WTC11 (cell line): ENCODE data around the gene NUP214. TPM values are rescaled to one million over a fixed set of nuclear protein-coding genes. Genes with fewer than 3 reads are reported as not detected.

ENCODE experiments used
- ATAC-seq: fragments of 200-7000 bp; cut with Tn5 transposase; 2 replicates; pipeline ENCODE4 v1.10.0; 2021; ENCODE audit warnings: mild to moderate bottlenecking, moderate library complexity
- CTCF ChIA-PET: fragments of 300-600 bp; sonication (Branson Sonifier 250); formaldehyde crosslinking; loops from one replicate; lab custom pipeline; 2021; ENCODE audit warnings: antibody characterized with exemption; lab: Charles Lee
- POLR2A ChIA-PET: fragments of 350-600 bp; sonication (Branson Sonifier 250); formaldehyde crosslinking; loops from one replicate; lab custom pipeline; 2021; ENCODE audit warnings: antibody characterized with exemption; lab: Charles Lee
- DNase-seq: peaks from one replicate; pipeline ENCODE4 v3.0.0; 2021; ENCODE audit warnings: low spot score
- H3K27ac Mint-ChIP-seq: 2 replicates; pipeline ENCODE4 v1.8.0; 2021; ENCODE audit warnings: mixed read lengths
- H3K27me3 Mint-ChIP-seq: 2 replicates; pipeline ENCODE4 v1.8.0; 2021; ENCODE audit warnings: low read depth, mild to moderate bottlenecking, moderate library complexity, mixed read lengths
- H3K36me3 Mint-ChIP-seq: 2 replicates; pipeline ENCODE4 v1.8.0; 2021; ENCODE audit warnings: mixed read lengths
- H3K4me1 Mint-ChIP-seq: 2 replicates; pipeline ENCODE4 v1.8.0; 2022; ENCODE audit warnings: mixed read lengths
- H3K4me3 Mint-ChIP-seq: 2 replicates; pipeline ENCODE4 v1.8.0; 2021; ENCODE audit warnings: mild to moderate bottlenecking, moderate library complexity, mixed read lengths
- H3K9me3 Mint-ChIP-seq: 2 replicates; pipeline ENCODE4 v1.8.0; 2021; ENCODE audit warnings: mixed read lengths
- ATF6 ChIP-seq: sonication (generic); formaldehyde crosslinking; IDR thresholded peaks from 2 replicates; pipeline ENCODE4 v1.8.1; 2023; ENCODE audit warnings: mild to moderate bottlenecking, missing genetic modification reagents
- CREB1 ChIP-seq: sonication (generic); formaldehyde crosslinking; IDR thresholded peaks from 2 replicates; pipeline ENCODE4 v1.8.0; 2023; ENCODE audit warnings: mild to moderate bottlenecking, missing genetic modification reagents
- ETV6 ChIP-seq: sonication (generic); formaldehyde crosslinking; IDR thresholded peaks from 2 replicates; pipeline ENCODE4 v1.8.1; 2022; ENCODE audit warnings: mild to moderate bottlenecking, missing genetic modification reagents
- FOXJ3 ChIP-seq: sonication (generic); formaldehyde crosslinking; IDR thresholded peaks from 2 replicates; pipeline ENCODE4 v1.9.0; 2021; ENCODE audit warnings: missing genetic modification reagents, mild to moderate bottlenecking, borderline replicate concordance
- JAZF1 ChIP-seq: fragments of 250-450 bp; sonication (Bioruptor Pico); IDR thresholded peaks from 2 replicates; pipeline ENCODE4 v1.9.0; 2021; ENCODE audit warnings: moderate library complexity, mild to moderate bottlenecking, inconsistent platforms
- MXD4 ChIP-seq: fragments of 250-450 bp; sonication (Bioruptor Pico); IDR thresholded peaks from 2 replicates; pipeline ENCODE4 v1.8.0; 2021; ENCODE audit warnings: mild to moderate bottlenecking, moderate library complexity, borderline replicate concordance
- MYBL2 ChIP-seq: sonication (generic); formaldehyde crosslinking; IDR thresholded peaks from 2 replicates; pipeline ENCODE4 v1.8.1; 2023; ENCODE audit warnings: mild to moderate bottlenecking, moderate library complexity, missing genetic modification reagents
- NFATC4 ChIP-seq: fragments of 250-450 bp; sonication (Bioruptor Pico); IDR thresholded peaks from 2 replicates; pipeline ENCODE4 v1.9.0; 2021; ENCODE audit warnings: mild to moderate bottlenecking
- RORB ChIP-seq: fragments of 250-450 bp; sonication (Bioruptor Pico); IDR thresholded peaks from 2 replicates; pipeline ENCODE4 v1.9.0; 2021; ENCODE audit warnings: mild to moderate bottlenecking
- TCF7 ChIP-seq: sonication (generic); formaldehyde crosslinking; IDR thresholded peaks from 2 replicates; pipeline ENCODE4 v1.8.0; 2022; ENCODE audit warnings: mild to moderate bottlenecking, low read depth, missing genetic modification reagents, moderate library complexity
- ZNF121 ChIP-seq: sonication (generic); formaldehyde crosslinking; IDR thresholded peaks from 2 replicates; pipeline ENCODE4 v1.8.0; 2023; ENCODE audit warnings: missing genetic modification reagents
- ZNF138 ChIP-seq: sonication (generic); formaldehyde crosslinking; conservative IDR thresholded peaks from 2 replicates; pipeline ENCODE4 v1.8.1; 2022; ENCODE audit warnings: mild to moderate bottlenecking, moderate library complexity, missing genetic modification reagents
- ZNF317 ChIP-seq: sonication (generic); formaldehyde crosslinking; IDR thresholded peaks from 2 replicates; pipeline ENCODE4 v1.8.1; 2023; ENCODE audit warnings: low read depth, mild to moderate bottlenecking, moderate library complexity, missing genetic modification reagents, borderline replicate concordance
- ZNF416 ChIP-seq: fragments of 250-450 bp; sonication (Bioruptor Pico); IDR thresholded peaks from 2 replicates; pipeline ENCODE4 v1.9.0; 2021; ENCODE audit warnings: mild to moderate bottlenecking, inconsistent platforms
- ZNF425 ChIP-seq: fragments of 250-450 bp; sonication (Bioruptor Pico); conservative IDR thresholded peaks from 2 replicates; pipeline ENCODE4 v1.9.0; 2021; ENCODE audit warnings: mild to moderate bottlenecking
- total RNA-seq: library from RNA; stranded (reverse); gene quantifications from 3 replicates; pipeline ENCODE4 v1.2.3, GENCODE V29; 2021
- TF ChIP-seq, protein P1 (sequence below): sonication (generic); formaldehyde crosslinking; conservative IDR thresholded peaks from 2 replicates; pipeline ENCODE4 v1.8.1; 2023; ENCODE audit warnings: mild to moderate bottlenecking, low read depth, missing genetic modification reagents, moderate library complexity
- TF ChIP-seq, protein P2 (sequence below): fragments of 250-450 bp; sonication (Bioruptor Pico); IDR thresholded peaks from 2 replicates; pipeline ENCODE4 v1.9.0; 2021; ENCODE audit warnings: mild to moderate bottlenecking
- TF ChIP-seq, protein P3 (sequence below): sonication (generic); formaldehyde crosslinking; IDR thresholded peaks from 2 replicates; pipeline ENCODE4 v1.8.1; 2023; ENCODE audit warnings: mild to moderate bottlenecking, moderate library complexity, missing genetic modification reagents
- TF ChIP-seq, protein P4 (sequence below): sonication (generic); formaldehyde crosslinking; IDR thresholded peaks from 2 replicates; pipeline ENCODE4 v1.8.0; 2023; ENCODE audit warnings: missing genetic modification reagents, mild to moderate bottlenecking, borderline replicate concordance

Gene NUP214
- total RNA-seq, 1 experiment from 2014 or later, result 41.8 TPM

DNA sequence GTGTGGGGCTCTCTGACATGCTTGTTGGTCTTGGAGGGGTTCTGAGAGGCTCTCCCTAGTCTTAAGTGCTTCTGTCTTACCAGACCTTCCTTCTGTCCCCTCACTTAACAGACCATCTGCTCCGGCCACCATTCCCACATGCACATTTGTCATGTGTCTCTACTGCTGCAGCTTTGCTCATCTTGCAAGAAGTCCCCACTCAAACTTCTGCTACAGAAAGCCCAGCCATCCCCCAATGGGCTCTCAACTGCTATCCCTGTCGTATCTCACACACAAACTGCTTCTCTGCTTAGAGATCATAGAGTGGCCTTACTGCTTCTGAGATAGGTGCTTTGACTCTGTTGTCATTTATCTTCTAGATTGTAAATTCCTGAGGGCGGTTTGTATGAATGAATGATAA lies 69.4 kb downstream of the NUP214 start (continued):
- TF ChIP-seq, protein P1, sequence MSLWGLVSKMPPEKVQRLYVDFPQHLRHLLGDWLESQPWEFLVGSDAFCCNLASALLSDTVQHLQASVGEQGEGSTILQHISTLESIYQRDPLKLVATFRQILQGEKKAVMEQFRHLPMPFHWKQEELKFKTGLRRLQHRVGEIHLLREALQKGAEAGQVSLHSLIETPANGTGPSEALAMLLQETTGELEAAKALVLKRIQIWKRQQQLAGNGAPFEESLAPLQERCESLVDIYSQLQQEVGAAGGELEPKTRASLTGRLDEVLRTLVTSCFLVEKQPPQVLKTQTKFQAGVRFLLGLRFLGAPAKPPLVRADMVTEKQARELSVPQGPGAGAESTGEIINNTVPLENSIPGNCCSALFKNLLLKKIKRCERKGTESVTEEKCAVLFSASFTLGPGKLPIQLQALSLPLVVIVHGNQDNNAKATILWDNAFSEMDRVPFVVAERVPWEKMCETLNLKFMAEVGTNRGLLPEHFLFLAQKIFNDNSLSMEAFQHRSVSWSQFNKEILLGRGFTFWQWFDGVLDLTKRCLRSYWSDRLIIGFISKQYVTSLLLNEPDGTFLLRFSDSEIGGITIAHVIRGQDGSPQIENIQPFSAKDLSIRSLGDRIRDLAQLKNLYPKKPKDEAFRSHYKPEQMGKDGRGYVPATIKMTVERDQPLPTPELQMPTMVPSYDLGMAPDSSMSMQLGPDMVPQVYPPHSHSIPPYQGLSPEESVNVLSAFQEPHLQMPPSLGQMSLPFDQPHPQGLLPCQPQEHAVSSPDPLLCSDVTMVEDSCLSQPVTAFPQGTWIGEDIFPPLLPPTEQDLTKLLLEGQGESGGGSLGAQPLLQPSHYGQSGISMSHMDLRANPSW (CRISPR knock-in tag), result no peak
- TF ChIP-seq, all 79 proteins: peak for 0

GRCh38 chr9:131197160-131197911 lies 72.0 kb downstream of the NUP214 start:
- ATAC-seq (no peak), DNase-seq (no peak)
- ChIA-PET CTCF (interaction anchor here (1.4 kb wide), 1 partner anchor 139 kb away, joined by 4 read pairs; no protein-coding TSS in a partner anchor), POLR2A (no interaction called here)
- no peaks in the 10 kb centered on the region for H3K9me3 Mint-ChIP-seq
- H3K4me1 Mint-ChIP-seq, result no peaks in the 10 kb centered on the region
- TF ChIP-seq JAZF1 (CRISPR knock-in tag), result no peak
- TF ChIP-seq, protein P2, sequence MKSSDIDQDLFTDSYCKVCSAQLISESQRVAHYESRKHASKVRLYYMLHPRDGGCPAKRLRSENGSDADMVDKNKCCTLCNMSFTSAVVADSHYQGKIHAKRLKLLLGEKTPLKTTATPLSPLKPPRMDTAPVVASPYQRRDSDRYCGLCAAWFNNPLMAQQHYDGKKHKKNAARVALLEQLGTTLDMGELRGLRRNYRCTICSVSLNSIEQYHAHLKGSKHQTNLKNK (CRISPR knock-in tag), result no peak
- TF ChIP-seq CREB1, result no peak
- TF ChIP-seq ZNF317 (CRISPR knock-in tag), result no peak
- no peak for TF ChIP-seq ATF6
- no peak for TF ChIP-seq ZNF138 (CRISPR knock-in tag)
- no peak for TF ChIP-seq TCF7
- no peak for TF ChIP-seq FOXJ3
- TF ChIP-seq NFATC4, result no peak
- no peak for TF ChIP-seq ZNF121 (CRISPR knock-in tag)
- TF ChIP-seq ETV6 (CRISPR knock-in tag), result no peak
- TF ChIP-seq MXD4, result no peak
- TF ChIP-seq ZNF416 (CRISPR knock-in tag), result no peak
- TF ChIP-seq, protein P3, sequence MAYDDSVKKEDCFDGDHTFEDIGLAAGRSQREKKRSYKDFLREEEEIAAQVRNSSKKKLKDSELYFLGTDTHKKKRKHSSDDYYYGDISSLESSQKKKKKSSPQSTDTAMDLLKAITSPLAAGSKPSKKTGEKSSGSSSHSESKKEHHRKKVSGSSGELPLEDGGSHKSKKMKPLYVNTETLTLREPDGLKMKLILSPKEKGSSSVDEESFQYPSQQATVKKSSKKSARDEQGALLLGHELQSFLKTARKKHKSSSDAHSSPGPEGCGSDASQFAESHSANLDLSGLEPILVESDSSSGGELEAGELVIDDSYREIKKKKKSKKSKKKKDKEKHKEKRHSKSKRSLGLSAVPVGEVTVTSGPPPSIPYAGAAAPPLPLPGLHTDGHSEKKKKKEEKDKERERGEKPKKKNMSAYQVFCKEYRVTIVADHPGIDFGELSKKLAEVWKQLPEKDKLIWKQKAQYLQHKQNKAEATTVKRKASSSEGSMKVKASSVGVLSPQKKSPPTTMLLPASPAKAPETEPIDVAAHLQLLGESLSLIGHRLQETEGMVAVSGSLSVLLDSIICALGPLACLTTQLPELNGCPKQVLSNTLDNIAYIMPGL (CRISPR knock-in tag), result no peak
- no peak overlapping the region for H3K4me3 Mint-ChIP-seq
- H3K27ac Mint-ChIP-seq, result no peak overlapping the region
- H3K27me3 Mint-ChIP-seq, result no peaks in the 10 kb centered on the region
- H3K36me3 Mint-ChIP-seq, result peaks cover 71% of the 10 kb centered on the region

DNA sequence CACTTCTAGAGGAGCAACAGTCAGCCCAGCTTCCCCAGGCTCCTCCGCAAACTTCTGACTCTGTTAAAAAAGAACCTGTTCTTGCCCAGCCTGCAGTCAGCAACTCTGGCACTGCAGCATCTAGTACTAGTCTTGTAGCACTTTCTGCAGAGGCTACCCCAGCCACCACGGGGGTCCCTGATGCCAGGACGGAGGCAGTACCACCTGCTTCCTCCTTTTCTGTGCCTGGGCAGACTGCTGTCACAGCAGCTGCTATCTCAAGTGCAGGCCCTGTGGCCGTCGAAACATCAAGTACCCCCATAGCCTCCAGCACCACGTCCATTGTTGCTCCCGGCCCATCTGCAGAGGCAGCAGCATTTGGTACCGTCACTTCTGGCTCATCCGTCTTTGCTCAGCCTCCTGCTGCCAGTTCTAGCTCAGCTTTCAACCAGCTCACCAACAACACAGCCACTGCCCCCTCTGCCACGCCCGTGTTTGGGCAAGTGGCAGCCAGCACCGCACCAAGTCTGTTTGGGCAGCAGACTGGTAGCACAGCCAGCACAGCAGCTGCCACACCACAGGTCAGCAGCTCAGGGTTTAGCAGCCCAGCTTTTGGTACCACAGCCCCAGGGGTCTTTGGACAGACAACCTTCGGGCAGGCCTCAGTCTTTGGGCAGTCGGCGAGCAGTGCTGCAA lies 72.8 kb downstream of the NUP214 start:
- Mint-ChIP-seq H3K4me3 (no peak overlapping the region), H3K36me3 (peaks cover 66% of the 10 kb centered on the region), H3K27ac (no peak overlapping the region), H3K9me3 (no peaks in the 10 kb centered on the region), H3K27me3 (no peaks in the 10 kb centered on the region), H3K4me1 (no peaks in the 10 kb centered on the region; the same call in 1 of the 2 replicates)
- POLR2A ChIA-PET, result no interaction called here
- no peak for TF ChIP-seq RORB
- TF ChIP-seq, protein P4, sequence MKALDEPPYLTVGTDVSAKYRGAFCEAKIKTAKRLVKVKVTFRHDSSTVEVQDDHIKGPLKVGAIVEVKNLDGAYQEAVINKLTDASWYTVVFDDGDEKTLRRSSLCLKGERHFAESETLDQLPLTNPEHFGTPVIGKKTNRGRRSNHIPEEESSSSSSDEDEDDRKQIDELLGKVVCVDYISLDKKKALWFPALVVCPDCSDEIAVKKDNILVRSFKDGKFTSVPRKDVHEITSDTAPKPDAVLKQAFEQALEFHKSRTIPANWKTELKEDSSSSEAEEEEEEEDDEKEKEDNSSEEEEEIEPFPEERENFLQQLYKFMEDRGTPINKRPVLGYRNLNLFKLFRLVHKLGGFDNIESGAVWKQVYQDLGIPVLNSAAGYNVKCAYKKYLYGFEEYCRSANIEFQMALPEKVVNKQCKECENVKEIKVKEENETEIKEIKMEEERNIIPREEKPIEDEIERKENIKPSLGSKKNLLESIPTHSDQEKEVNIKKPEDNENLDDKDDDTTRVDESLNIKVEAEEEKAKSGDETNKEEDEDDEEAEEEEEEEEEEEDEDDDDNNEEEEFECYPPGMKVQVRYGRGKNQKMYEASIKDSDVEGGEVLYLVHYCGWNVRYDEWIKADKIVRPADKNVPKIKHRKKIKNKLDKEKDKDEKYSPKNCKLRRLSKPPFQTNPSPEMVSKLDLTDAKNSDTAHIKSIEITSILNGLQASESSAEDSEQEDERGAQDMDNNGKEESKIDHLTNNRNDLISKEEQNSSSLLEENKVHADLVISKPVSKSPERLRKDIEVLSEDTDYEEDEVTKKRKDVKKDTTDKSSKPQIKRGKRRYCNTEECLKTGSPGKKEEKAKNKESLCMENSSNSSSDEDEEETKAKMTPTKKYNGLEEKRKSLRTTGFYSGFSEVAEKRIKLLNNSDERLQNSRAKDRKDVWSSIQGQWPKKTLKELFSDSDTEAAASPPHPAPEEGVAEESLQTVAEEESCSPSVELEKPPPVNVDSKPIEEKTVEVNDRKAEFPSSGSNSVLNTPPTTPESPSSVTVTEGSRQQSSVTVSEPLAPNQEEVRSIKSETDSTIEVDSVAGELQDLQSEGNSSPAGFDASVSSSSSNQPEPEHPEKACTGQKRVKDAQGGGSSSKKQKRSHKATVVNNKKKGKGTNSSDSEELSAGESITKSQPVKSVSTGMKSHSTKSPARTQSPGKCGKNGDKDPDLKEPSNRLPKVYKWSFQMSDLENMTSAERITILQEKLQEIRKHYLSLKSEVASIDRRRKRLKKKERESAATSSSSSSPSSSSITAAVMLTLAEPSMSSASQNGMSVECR (CRISPR knock-in tag), result no peak
- no peak for TF ChIP-seq ZNF425 (CRISPR knock-in tag)
- TF ChIP-seq MYBL2 (CRISPR knock-in tag), result no peak
- CTCF ChIA-PET, result interaction anchor here (1.1 kb wide), 1 partner anchor 138 kb away, joined by 9 read pairs; no protein-coding TSS in a partner anchor
- ATAC-seq, result no peak
- DNase-seq, result no peak
